Endometrial microvascular endothelial cells (primary cell): ENCODE data around the gene ATP6AP2. TPM values are rescaled to one million over a fixed set of nuclear protein-coding genes. Genes with fewer than 3 reads are reported as not detected.
"Not testable (repeated sequence)": the region's sequence is repeated elsewhere in the genome, so short reads cannot be mapped to it uniquely, and the experiment has no call there.

Experiments used
- in situ Hi-C: cut with HindIII; loops from 2 replicates; pipeline ENCODE4 v1.10.0; 2017; ENCODE audit warnings: low sequenced_read_pairs, low pct_unique_long_range_greater_than_20kb; ENCODE audit errors: inconsistent ontology term
- total RNA-seq: library from RNA; depleted of rRNA; stranded (reverse); fragments of >200 nt; gene quantifications from one replicate; pipeline ENCODE4 v1.2.3, GENCODE V29; 2015; ENCODE audit errors: inconsistent ontology term

ATP6AP2 gene
- total RNA-seq, 1 donor from 2014 or later: 118 TPM

DNA sequence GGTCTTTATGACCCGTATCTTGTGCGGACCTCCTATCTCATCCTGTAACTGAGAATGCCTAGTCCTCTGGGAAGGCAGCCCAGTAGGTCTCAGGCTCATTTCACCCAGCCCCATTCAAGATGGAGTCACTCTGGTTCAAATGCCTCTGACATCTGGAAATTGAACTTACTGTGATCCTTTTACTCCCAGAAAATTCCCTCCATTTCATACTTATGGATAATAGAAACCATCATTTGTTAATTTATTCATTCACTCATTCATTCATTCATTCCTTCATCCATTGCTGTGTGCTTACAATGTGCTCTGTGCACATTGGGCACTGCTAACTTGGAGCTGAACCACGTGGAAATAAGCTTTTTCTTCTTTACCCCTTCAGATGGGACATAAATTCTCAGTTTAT is 9.2 kb upstream of the ATP6AP2 start:
- in situ Hi-C loops: no loop called here

DNA sequence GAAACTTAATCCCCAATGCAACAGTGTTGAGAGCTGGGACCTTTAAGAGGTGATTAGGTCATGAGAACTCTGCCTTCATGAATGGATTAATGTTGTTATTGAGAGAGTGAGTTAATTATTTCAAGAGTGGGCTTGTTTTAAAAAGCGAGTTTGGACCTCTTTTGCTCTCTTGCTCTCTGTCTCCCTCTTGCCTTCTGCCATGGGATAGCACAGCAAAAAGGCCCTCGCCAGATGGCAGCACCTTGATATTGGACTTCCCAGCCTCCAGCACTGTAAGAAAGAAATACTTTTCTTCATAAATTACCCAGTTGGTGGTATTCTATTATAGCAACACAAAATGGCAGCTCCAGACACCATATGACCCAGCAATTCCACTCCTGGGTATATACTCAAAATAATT is 7.0 kb upstream of the ATP6AP2 start:
- in situ Hi-C loops: no loop called here

DNA sequence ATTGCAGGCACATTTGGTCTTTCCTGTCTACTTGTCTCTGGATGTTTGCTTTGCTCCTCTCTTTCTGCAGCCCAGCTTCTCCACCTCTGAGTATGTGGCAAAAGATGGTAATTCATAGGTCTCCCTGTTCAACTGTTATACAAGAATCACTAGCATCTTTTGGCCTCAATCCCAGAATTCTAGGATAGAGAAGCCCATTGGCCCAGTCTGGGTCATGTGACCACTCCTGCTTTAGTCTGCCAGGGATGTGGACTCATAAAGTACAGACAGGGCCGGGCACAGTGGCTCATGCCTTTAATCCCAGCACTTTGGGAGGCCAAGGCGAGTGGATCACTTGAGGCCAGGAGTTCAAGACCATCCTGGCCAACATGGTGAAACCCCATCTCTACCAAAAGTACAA is 5.4 kb upstream of the ATP6AP2 start:
- in situ Hi-C loops: not testable (repeated sequence)

DNA sequence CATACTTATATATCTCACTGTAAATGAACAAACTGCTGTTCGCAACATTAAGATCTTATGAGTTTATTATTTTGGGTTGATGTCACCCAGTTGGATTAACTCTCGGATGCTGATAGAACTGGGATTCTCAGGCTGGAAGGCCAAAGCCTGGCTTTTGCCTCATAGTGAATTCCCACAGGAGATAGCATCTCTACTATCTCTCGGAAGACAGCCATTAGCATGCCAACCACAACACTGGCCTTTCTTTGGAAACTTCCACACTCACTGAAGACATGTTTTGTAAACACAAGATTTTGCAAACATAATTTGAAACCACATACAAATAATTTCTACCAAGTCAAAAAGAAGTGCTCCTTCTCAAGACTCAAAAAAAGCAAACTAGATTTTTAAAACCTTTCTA is 4.5 kb upstream of the ATP6AP2 start:
- in situ Hi-C loops: no loop called here

GRCh38 chrX:40578039-40578695 is 2.6 kb upstream of the ATP6AP2 start:
- in situ Hi-C loops: no loop called here

GRCh38 chrX:40579141-40579540 is 1.6 kb upstream of the ATP6AP2 start:
- in situ Hi-C loops: no loop called here

- in situ Hi-C loops: no loop called here
These were observed 752 bp upstream of the ATP6AP2 start for GRCh38 chrX:40579900-40580536.

DNA sequence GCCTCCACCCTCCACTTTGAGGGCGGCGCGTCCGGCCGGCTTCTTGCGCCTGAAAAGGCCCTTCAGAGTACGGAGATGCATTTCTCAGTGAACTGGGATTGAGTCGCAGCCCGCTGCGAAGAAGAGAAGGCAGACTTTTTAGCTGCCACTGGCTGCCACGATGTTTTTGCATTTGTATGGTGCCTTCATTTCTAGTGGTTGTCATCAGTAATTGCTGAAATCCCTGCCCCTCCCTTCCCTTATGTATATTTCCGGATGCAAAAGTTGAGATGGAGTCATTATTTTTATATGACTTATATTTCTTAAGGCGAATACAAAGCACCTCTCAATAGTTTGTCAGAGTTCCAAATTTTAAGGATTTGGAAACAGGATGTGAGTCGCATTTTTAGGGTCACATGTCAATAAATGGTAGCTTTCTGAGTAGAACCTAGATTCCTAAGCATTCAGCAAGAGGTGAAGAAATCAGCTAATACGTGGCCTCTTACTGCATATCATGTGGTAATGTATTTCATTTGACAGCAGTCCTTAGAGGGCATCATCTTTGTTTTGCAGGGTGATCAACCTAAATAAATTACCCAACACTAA is 658 bp downstream of the ATP6AP2 start:
- in situ Hi-C loops: no loop called here

DNA sequence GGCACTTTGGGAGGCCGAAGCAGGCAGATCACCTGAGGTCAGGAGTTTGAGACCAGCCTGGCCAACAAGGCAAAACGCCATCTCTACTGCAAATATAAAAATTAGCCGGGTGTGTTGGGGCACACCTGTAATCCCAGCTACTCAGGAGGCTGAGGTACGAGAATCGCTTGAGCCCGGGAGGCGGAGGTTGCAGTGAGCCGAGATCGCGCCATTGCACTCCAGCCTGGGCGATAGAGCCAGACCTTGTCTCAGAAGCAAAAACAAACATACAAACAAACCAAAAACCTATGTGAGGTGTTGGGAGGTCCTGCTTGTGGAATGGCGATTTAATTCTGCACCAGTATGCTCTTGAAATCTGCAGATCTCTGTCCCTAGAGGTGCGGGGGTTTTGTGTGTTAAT is 1.4 kb downstream of the ATP6AP2 start:
- in situ Hi-C loops: not testable (repeated sequence)

DNA sequence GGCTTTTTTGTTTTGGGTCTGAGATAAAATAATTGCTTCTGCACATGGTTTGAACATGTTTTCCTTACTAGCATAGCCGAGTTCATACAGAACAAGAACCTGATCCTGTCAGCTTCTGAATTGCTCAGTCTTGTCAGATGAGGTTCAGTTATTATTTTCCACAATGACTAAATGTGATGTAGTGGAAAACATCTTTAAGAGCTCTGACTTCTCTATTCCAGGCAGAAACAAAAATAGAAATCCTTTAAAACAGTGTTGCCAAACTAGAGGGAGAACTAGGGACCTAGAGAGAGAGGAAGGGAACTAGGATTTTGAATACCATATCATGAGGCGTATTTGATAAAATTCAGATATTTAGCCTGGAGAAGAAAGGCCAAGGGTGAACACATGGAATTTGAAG is 2.0 kb downstream of the ATP6AP2 start:
- in situ Hi-C loops: no loop called here

GRCh38 chrX:40587623-40588022 is 6.9 kb downstream of the ATP6AP2 start:
- in situ Hi-C loops: not testable (repeated sequence)

GRCh38 chrX:40589616-40590321 is 9.0 kb downstream of the ATP6AP2 start:
- in situ Hi-C loops: not testable (repeated sequence)

- in situ Hi-C loops: no loop called here
These were observed 22.7 kb downstream of the ATP6AP2 start for GRCh38 chrX:40603446-40603845.

DNA sequence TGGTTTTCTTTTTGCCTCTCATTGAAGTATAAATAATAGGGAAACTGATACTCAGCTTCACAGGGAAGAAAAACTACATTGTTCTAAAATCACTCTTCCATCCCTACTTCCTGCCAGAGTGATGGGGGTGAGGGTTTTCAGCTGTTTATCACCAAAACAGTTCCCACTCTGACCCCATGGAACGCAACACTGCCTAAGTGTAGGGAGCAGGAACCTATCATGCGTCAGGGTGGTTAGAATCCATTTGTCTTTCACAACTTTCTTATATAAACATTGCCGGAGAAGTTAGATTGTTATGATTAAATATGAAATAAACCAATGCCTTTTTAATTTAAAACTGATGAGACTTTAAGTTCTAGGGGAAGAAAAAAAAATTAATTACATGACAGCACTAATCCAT is 26.6 kb downstream of the ATP6AP2 start:
- in situ Hi-C loops: no loop called here

- in situ Hi-C loops: no loop called here
These were observed 31.7 kb downstream of the ATP6AP2 start for GRCh38 chrX:40612511-40612910.

GRCh38 chrX:40615976-40616375 is 35.2 kb downstream of the ATP6AP2 start:
- in situ Hi-C loops: no loop called here

DNA sequence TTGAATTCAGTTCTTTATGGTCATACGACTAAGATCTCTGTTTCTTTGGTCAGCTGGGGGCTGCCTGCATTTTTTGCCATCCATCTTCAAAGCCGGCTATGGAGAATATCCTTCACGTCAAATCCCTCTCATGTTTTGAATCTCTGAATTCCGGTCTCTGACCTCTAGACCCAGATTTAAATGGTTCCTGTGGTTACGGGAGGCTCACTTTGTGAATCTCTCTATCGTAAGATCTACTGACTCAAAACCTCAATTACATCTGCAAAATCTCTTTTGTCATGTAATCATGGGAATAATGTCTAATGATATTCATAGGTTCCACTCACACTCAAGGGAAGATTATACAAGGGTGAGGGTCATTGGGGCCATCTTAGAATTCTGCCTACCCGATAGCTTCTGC is 36.8 kb downstream of the ATP6AP2 start:
- in situ Hi-C loops: no loop called here

DNA sequence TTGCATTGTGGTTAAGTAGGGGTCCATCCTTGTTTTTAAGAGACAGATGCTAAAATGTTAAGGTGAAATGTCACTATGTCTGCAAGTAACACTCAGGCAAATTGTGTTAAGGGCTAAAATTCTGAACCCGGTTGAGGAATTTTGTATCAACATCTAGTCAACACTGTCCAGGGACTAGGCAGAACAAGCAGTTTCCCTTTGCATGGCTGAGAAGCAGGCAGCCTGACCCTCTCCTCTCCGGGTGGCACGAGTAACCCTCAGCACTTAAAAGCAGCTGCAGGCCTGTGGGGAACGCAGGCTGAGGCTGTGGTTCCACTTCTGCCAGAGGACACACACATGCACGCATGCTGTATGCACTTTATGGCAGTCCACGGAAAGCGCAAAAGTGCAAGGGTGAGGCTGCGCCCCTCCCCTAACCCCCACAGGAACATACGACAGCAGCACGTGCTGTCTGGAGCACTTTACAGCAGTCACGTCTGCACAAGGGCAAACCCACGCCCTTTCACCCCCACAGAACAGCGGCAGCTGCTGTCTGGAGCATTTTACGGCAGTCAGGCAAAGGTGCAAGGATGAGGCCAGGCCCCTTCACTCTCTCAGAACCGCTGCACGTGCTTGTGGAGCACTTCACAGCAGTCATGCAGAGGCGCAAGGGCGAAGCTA is 41.8 kb downstream of the ATP6AP2 start:
- in situ Hi-C loops: no loop called here

DNA sequence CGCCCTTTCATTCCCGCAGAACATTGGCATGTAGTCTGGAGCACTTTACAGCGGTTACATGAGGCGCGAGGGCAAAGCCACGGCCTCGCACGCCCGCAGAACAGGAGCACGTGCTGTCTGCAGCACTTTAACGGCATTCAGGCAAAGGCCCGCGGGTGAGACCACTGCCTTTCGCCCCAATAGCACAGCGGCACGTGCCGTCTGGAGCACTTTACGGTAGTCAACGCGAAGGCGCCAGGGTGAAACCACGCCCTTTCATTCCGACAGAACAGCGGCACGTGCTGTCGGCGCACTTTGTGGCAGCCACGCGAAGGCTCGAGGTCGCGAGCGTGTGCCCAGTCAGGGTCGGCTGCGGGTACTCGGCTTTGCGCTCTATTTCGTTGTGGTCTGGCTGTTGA is 42.4 kb downstream of the ATP6AP2 start, which contains the start of gene MPC1L:
MPC1L (plus strand) TSS at position 290 of the 398 bp plus-strand sequence. CDS start 138 bp downstream, outside the sequence.
- in situ Hi-C loops: no loop called here
